Stimulated activated CD8-positive, alpha-beta memory T cell treated with anti-CD3 and anti-CD28 coated beads, Interleukin-7, amount 100 ng/mL, for 1 hour (primary cell): ENCODE data around the gene PAIP2B.

Source experiments
- DNase-seq, 2 donors: peaks; one replicate each; pipeline ENCODE4 v3.0.0-alpha.2; 2020; ENCODE audit warnings: low read depth in 2 of 2

The PAIP2B gene

DNA sequence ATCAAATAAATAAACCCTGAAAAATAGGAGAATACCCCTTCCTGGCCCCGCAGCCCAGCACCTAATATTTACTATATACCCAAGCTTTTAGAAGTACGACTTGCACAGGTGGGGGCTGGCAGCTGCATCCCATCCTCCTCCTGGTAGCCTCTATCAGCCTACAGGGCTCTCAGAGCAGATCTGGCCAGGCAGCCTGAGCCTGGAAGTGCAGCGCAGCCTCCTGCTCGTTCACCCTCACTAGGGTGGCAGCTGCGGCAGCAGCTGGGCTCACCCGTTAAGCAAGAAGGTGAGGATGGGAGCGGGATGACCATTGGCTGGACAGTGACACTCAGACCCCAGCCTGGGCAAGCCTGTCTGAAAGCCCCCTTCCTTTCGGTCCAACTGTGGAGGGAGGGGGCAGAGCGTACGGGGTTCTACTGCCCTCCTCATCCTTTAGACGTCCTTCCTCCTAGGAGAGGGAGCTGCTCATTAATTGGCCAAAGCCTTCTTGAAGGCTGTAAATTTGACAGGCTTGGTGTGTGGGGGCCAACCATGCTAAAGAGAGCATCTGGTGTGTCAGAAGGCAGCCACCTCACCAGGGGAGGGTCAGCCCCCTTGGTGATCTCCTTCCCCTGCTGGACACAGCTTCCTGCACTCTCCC lies 73.2 kb downstream of the PAIP2B start:
- DNase-seq = no peak

DNA sequence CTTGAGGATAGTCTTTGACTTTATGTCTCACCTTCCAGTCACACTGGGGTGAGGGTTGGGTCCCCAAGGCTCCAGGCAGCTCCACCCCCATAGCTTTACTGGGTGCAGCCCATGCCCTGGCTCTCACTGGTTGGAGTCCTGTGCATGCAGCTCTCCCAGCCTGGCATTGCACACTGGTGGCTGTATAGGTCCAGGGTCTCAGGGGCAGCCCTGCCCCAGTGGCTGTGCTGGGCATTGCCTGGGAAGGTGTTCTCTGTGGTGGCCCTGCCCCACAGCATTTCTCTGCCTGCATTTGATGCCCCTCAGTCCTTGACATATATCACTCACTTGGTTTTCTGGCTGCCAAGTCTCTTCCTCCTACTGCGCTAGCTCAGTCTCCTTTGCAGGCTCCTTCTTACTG lies 75.3 kb downstream of the PAIP2B start:
- DNase-seq = no peak

DNA sequence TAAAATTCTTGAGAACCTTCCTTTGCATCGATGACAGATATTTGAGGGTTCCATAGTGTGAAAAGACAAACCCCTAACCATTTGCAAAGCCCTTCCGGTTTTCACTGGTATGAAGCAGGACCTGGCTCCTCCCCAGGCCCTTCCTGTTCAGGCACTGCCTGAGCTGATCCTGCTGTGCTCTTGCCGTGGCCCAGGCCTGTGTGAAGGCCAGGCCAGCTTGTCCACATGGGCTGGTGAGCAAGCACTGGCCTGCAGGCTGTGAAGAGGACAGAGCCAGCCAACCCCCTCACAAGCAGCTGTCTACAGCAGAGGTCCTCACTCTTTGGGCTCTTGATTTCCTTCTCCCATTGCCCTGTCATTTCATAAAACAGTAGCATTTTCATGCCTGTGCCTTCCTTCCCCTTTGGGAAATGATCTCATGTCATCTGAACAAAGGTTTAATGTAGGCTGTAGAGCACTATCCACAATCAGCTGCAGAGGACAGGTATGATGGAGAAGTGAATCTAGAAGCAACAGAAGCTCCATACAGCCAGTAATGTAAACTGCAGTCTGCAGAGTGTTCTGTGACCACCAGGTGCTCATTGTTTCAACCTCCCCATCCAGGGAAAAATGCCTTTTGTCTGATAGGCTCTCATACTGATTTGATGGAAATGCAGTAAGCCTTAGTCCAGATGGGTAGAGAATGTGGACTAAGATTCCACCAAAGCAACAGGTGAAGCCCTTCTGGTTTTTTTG lies 76.7 kb downstream of the PAIP2B start:
- DNase-seq = no peak

DNA sequence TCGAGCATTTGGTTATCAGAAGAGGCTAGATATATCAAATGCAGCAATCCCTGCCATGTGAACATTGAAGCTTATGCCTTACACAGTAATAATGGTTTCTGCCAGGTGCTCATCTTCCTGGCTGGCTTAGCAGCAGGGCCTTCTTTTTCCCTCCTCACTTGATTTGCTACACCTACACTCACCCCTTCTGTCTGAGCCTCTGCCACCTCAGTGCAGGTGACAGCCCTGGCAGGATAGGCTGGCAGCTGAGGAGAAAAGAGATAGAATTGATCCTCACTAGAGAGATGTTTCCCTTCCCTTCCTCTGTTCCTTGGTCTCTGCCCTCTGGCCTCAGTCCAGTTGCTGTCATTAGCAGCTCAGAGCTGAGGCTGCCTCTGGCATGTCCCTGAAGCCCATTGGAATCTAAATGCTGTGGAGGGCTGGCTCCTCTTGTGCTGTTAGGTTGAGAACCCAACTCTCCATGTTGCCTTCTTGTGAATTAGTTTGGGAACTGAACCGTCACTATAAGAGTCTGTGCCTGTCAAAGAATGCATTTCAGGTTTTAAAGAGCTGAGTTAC lies 78.3 kb downstream of the PAIP2B start:
- no peak for DNase-seq

DNA sequence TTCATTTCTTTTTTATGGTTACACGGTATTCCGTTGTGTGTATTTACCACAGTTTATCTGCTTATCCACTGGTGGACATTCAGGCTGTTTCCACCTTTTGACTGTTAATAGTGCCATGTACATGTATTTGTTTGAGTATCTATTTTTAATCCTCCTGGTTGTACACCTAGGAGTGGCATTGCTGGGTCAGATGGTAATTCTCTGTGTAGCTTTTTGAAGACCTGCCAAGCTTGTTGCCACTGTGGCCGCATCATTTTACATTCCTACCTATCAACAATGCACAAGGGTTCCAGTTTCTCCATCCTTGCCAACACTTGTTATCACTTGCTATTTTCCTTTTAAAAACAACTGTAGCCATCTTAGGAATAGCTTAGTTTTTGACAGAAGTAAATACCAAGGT lies 83.1 kb downstream of the PAIP2B start:
- no peak for DNase-seq

DNA sequence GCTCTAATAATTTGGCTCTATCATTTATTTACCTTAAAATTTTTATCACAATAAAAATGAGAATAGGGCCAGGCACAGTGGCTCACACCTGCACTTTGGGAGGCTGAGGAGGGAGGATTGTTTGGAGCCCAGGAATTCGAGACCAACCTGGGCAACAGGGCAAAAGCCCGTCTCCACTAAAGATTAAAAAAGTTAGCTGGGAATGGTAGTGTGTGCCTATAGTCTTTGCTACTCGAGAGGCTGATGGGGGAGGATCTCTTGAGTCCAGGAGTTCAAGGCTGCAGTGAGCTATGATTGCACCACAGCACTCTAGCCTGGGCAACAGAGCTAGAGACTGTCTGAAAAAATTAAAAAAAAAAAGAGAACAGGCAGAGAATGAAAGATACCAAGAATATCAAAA lies 90.7 kb downstream of the PAIP2B start:
- no peak for DNase-seq

DNA sequence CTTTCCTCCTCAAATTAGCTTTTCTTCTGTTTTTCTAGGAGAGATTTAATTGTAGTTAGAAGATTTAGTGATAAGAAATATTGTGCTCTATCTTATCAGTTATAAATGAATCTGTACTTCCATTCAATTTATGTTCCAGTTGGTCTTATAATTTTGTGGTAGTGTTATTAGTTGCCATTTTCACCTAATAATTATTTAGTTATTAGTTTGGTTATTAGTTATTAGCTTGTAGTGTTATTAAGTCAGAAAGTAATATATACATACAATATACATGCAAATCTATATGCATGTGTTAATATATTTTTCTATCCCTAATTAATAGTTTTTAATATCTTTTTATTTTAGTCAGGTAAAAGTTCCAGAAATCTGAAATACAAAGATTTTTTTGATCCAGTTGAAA lies 93.3 kb downstream of the PAIP2B start:
- DNase-seq = no peak
